ENCODE measurements around the gene HDAC4. TPM values are rescaled to one million over a fixed set of nuclear protein-coding genes. Genes with fewer than 3 reads are reported as not detected.

The HDAC4 gene
- total RNA-seq, 1 donor from 2014 or later, result 39.0 TPM

DNA sequence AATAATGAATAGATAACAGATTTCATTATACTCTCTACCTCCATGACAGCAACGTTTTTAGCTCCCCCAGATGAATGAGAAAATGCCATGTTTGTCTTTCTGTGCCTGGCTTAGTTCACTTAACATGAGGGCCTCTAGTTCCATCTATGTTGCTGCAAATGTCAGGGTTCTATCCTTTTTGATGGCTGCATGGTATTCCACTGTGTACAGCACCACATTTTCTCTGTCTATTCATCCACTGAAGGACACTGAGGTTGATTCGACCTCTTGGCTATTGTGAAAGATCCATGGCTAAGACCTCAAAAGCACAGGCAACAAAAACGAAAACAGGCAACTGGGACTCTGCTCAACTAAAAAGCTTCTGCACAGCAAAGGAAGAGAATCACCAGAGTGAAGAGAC is 264.6 kb downstream of the HDAC4 start:
- no peak for DNase-seq (ENCODE audit: extremely low spot score, unreplicated experiment)
- Mint-ChIP-seq H3K4me1 (ENCODE audit: unreplicated experiment) (no peaks in the 10 kb centered on the region), H3K36me3 (peaks cover 29% of the 10 kb centered on the region), H3K4me3 (no peak overlapping the region), H3K27ac (no peak overlapping the region), H3K27me3 (no peaks in the 10 kb centered on the region), H3K9me3 (no peaks in the 10 kb centered on the region)
- TF ChIP-seq, protein P1, sequence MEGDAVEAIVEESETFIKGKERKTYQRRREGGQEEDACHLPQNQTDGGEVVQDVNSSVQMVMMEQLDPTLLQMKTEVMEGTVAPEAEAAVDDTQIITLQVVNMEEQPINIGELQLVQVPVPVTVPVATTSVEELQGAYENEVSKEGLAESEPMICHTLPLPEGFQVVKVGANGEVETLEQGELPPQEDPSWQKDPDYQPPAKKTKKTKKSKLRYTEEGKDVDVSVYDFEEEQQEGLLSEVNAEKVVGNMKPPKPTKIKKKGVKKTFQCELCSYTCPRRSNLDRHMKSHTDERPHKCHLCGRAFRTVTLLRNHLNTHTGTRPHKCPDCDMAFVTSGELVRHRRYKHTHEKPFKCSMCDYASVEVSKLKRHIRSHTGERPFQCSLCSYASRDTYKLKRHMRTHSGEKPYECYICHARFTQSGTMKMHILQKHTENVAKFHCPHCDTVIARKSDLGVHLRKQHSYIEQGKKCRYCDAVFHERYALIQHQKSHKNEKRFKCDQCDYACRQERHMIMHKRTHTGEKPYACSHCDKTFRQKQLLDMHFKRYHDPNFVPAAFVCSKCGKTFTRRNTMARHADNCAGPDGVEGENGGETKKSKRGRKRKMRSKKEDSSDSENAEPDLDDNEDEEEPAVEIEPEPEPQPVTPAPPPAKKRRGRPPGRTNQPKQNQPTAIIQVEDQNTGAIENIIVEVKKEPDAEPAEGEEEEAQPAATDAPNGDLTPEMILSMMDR (conservative IDR thresholded peaks at IDR 0.05), result no peak

DNA sequence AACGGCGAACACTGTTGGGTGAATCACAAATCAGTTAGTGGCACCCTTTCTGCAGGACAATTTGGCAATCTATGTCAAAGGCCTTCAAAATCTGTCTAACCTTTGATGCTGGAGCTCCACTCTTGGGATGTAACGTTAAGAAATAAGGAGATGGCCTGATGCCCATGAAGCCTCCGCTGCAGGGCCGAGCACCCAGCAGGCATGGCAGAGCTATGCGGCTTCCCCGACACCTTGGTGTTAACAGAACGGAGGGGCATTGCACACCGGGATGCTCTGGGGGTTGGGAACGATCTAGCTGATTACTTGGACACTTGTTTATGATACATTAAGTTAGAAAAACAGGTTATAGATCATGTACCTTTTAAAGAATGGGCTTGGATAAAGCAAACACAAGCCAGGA is 265.3 kb downstream of the HDAC4 start:
- Mint-ChIP-seq H3K4me3 (no peak overlapping the region), H3K4me1 (ENCODE audit: unreplicated experiment) (no peaks in the 10 kb centered on the region), H3K27ac (no peak overlapping the region), H3K36me3 (peaks cover 29% of the 10 kb centered on the region), H3K27me3 (no peaks in the 10 kb centered on the region), H3K9me3 (no peaks in the 10 kb centered on the region)
- TF ChIP-seq, protein P1 (conservative IDR thresholded peaks at IDR 0.05), result no peak
- no peak for DNase-seq (ENCODE audit: extremely low spot score, unreplicated experiment)

DNA sequence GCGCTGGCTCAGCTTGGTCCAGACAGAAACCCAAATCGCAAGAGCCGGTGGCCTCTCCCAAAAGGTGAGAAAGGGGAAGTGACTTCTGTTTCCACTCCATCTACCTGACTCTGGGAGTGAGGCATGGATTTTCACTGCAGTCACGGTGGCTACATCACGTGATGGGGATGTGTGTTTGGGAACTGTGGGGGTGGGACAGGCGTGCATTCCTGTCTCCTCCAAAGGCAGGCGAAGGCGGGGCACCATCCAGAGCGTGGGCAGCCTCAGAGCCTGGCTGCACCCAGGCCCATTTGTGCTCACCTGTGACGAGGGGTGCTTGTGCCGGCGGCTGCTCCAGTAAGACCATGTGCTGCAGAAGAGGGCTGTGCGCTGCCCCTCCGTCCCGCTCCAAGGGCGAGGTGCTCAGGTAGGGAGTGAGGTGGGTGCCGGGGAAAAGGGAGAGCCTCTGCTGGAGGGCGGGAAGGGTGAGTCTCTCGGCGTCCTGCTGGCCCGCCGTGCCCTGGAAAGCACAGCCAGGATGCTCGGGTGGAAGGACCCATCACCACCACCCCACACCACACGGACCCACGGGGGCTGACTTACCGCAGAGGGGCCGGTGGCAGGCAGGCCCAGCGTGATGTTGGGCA is 266.8 kb downstream of the HDAC4 start:
- H3K27ac Mint-ChIP-seq, result no peak overlapping the region
- TF ChIP-seq, protein P1 (conservative IDR thresholded peaks at IDR 0.05), result no peak
- H3K4me1 Mint-ChIP-seq (ENCODE audit: unreplicated experiment), result no peaks in the 10 kb centered on the region
- H3K36me3 Mint-ChIP-seq, result peaks cover 26% of the 10 kb centered on the region
- no peak for DNase-seq (ENCODE audit: extremely low spot score, unreplicated experiment)
- no peaks in the 10 kb centered on the region for H3K27me3 Mint-ChIP-seq
- no peaks in the 10 kb centered on the region for H3K9me3 Mint-ChIP-seq
- no peak overlapping the region for H3K4me3 Mint-ChIP-seq

DNA sequence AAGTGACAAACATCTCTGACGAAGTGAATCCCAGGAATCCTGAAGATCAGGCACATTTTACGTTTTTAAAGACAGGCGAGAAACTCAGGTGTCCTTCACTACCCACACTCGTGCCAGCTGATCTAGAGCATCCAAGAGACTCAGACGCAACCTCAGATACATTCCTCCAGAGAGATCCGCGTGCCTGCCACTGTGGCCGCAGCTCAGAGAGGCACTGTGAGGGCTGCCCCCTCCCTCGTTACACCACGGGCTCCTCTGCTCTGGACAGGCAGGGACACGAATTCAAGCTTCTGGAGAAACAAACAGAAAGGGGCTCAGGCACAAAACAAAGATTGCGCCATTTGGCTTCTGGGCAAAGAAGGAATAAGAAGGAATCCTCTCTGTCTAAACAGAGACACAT is 268.0 kb downstream of the HDAC4 start:
- TF ChIP-seq, protein P1 (conservative IDR thresholded peaks at IDR 0.05), result no peak
- Mint-ChIP-seq H3K27me3 (no peaks in the 10 kb centered on the region), H3K4me1 (ENCODE audit: unreplicated experiment) (peaks cover 3% of the 10 kb centered on the region), H3K27ac (no peak overlapping the region), H3K9me3 (no peaks in the 10 kb centered on the region), H3K4me3 (no peak overlapping the region), H3K36me3 (peaks cover 25% of the 10 kb centered on the region)
- DNase-seq (ENCODE audit: extremely low spot score, unreplicated experiment), result no peak

DNA sequence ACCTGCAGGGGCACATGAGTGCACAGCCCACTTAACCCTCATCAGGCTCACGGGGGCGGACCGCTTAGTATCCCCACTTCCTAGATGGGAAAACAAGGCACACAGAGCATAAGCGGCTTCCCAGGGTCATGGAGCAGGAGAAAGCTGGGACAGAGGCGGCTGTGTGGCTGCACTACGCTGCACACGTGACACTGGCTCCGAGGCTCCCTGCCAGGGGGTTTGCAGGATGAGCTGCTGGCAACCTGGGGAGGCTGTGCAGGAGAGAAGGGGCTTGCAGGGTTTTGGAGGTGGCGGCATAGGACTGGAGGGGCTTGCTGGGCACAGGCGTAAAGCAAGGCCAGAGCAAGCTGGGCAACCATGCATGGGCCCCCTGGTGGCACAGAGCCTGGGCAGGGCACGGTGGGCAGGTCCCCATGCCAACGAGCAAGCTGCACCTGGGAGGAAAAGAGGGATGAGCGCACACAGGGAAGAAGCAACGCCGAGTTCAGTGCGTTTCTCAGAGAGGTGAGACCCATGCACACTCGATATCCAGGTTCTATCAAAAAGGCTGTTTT is 268.6 kb downstream of the HDAC4 start:
- no peak for DNase-seq (ENCODE audit: extremely low spot score, unreplicated experiment)
- no peaks in the 10 kb centered on the region for H3K27me3 Mint-ChIP-seq
- H3K27ac Mint-ChIP-seq, result no peak overlapping the region
- peaks cover 9% of the 10 kb centered on the region for H3K4me1 Mint-ChIP-seq (ENCODE audit: unreplicated experiment)
- no peak overlapping the region for H3K4me3 Mint-ChIP-seq
- H3K36me3 Mint-ChIP-seq, result peaks cover 25% of the 10 kb centered on the region
- TF ChIP-seq, protein P1 (conservative IDR thresholded peaks at IDR 0.05), result no peak
- H3K9me3 Mint-ChIP-seq, result no peaks in the 10 kb centered on the region

All from type B pancreatic cell (in vitro differentiated cells).